ENCODE measurements around the gene MAP4. TPM values are rescaled to one million over a fixed set of nuclear protein-coding genes. Genes with fewer than 3 reads are reported as not detected.

Gene MAP4
- total RNA-seq, 4 donors from 2014 or later = 214 to 351 (median 231) TPM

- 50 to 63% methylated on average over 1 of the region's 3 CpGs for WGBS, 2 donors (ENCODE audit: low coverage in 1 of 2)
- TF ChIP-seq POLR2A (IDR thresholded peaks at IDR 0.05) (no peak), CTCF (IDR thresholded peaks at IDR 0.05) (no peak), POLR2AphosphoS5 (IDR thresholded peaks at IDR 0.05) (no peak), EP300 (IDR thresholded peaks at IDR 0.05) (no peak)
- Histone ChIP-seq H3K9me3 (no peaks in the 10 kb centered on the region), H3K4me1 (no peaks in the 10 kb centered on the region), H3K36me3 (peaks cover 0 to 96% of the 10 kb centered on the region in 2 donors), H3K27me3 (no peaks in the 10 kb centered on the region), H3K27ac (no peak overlapping the region), H3K4me3 (no peak overlapping the region)
- no peak for ATAC-seq
Observed at GRCh38 chr3:47865192-47865591, 151.0 kb downstream of the MAP4 start.

- no peak for ATAC-seq
- no peaks in the 10 kb centered on the region for H3K4me1 ChIP-seq
- TF ChIP-seq CTCF (IDR thresholded peaks at IDR 0.05) = no peak
- TF ChIP-seq POLR2AphosphoS5 (IDR thresholded peaks at IDR 0.05) = no peak
- TF ChIP-seq POLR2A (IDR thresholded peaks at IDR 0.05) = no peak
- TF ChIP-seq EP300 (IDR thresholded peaks at IDR 0.05) = no peak
- no peaks in the 10 kb centered on the region for H3K9me3 ChIP-seq
- H3K36me3 ChIP-seq = peaks cover 0 to 96% of the 10 kb centered on the region in 2 donors
- H3K27me3 ChIP-seq = no peaks in the 10 kb centered on the region
- no peak overlapping the region for H3K27ac ChIP-seq
- H3K4me3 ChIP-seq = no peak overlapping the region
- 87 to 94% methylated on average over 3 of the region's 12 CpGs for WGBS, 2 donors (ENCODE audit: low coverage in 1 of 2)
Observed at GRCh38 chr3:47863391-47864128, 152.7 kb downstream of the MAP4 start.

- no peak overlapping the region for H3K27ac ChIP-seq
- ATAC-seq = no peak
- peaks cover 0 to 96% of the 10 kb centered on the region in 2 donors for H3K36me3 ChIP-seq
- no peaks in the 10 kb centered on the region for H3K27me3 ChIP-seq
- no peak overlapping the region for H3K4me3 ChIP-seq
- 92 to 100% methylated on average over 1 to 4 of the region's 4 CpGs for WGBS, 2 donors (ENCODE audit: low coverage in 1 of 2)
- H3K4me1 ChIP-seq = no peaks in the 10 kb centered on the region
- TF ChIP-seq CTCF (IDR thresholded peaks at IDR 0.05) = no peak
- no peak for TF ChIP-seq POLR2A (IDR thresholded peaks at IDR 0.05)
- TF ChIP-seq POLR2AphosphoS5 (IDR thresholded peaks at IDR 0.05) = no peak
- TF ChIP-seq EP300 (IDR thresholded peaks at IDR 0.05) = no peak
- no peaks in the 10 kb centered on the region for H3K9me3 ChIP-seq
Observed at GRCh38 chr3:47859956-47860605, 156.1 kb downstream of the MAP4 start.

- TF ChIP-seq EP300 (IDR thresholded peaks at IDR 0.05) (no peak), CTCF (IDR thresholded peaks at IDR 0.05) (no peak), POLR2A (IDR thresholded peaks at IDR 0.05) (no peak), POLR2AphosphoS5 (IDR thresholded peaks at IDR 0.05) (no peak)
- no peaks in the 10 kb centered on the region for H3K9me3 ChIP-seq
- ATAC-seq = no peak
- 60% methylated on average over 1 of the region's 2 CpGs; no CpG with 5 or more reads in 1 of the 2 donors for WGBS, 2 donors (ENCODE audit: low coverage in 1 of 2)
- H3K4me3 ChIP-seq = no peak overlapping the region
- H3K27ac ChIP-seq = no peak overlapping the region
- no peaks in the 10 kb centered on the region for H3K4me1 ChIP-seq
- H3K27me3 ChIP-seq = no peaks in the 10 kb centered on the region
- H3K36me3 ChIP-seq = peaks cover 0 to 97% of the 10 kb centered on the region in 2 donors
Observed at GRCh38 chr3:47857151-47857550, 159.1 kb downstream of the MAP4 start.

All from gastroesophageal sphincter (tissue), 4 donors.